RWPE2 (cell line): ENCODE results near the gene HAX1.
"Not testable (repeated sequence)": the region's sequence is repeated elsewhere in the genome, so short reads cannot be mapped to it uniquely, and the experiment has no call there.

Experiments
- ATAC-seq: fragments of 200-7000 bp; cut with Tn5 transposase; 3 replicates; pipeline ENCODE4 v1.9.1; 2021; ENCODE audit warnings: low read depth
- DNase-seq: peaks from one replicate; pipeline ENCODE4 v3.0.0-alpha.2; 2020; ENCODE audit warnings: low spot score
- H3K27ac ChIP-seq: fragments of 450-650 bp; 2 replicates; pipeline ENCODE4 v1.5.1; 2017; ENCODE audit warnings: mild to moderate bottlenecking; ENCODE audit not compliant: poor library complexity, severe bottlenecking
- H3K27me3 ChIP-seq: fragments of 250-450 bp; sonication (Bioruptor Pico); 2 replicates; pipeline ENCODE4 v1.5.1; 2021; ENCODE audit warnings: mild to moderate bottlenecking, moderate library complexity; ENCODE audit not compliant: insufficient read depth, poor library complexity, severe bottlenecking
- H3K36me3 ChIP-seq: fragments of 250-450 bp; sonication (Bioruptor Pico); 2 replicates; pipeline ENCODE4 v1.5.1; 2020; ENCODE audit warnings: low read depth, mild to moderate bottlenecking, moderate library complexity
- H3K4me1 ChIP-seq: fragments of 250-450 bp; sonication (Bioruptor Pico); 2 replicates; pipeline ENCODE4 v1.5.1; 2021; ENCODE audit warnings: mild to moderate bottlenecking, moderate library complexity; ENCODE audit not compliant: insufficient read depth, poor library complexity, severe bottlenecking
- H3K4me3 ChIP-seq: fragments of 250-450 bp; sonication (Bioruptor Pico); 2 replicates; pipeline ENCODE4 v1.5.1; 2021; ENCODE audit warnings: mild to moderate bottlenecking, moderate library complexity; ENCODE audit not compliant: severe bottlenecking
- H3K9me3 ChIP-seq: fragments of 250-450 bp; sonication (Bioruptor Pico); 2 replicates; pipeline ENCODE4 v1.5.1; 2021; ENCODE audit warnings: mild to moderate bottlenecking, moderate library complexity; ENCODE audit not compliant: severe bottlenecking
- CTCF ChIP-seq: fragments of 450-650 bp; IDR thresholded peaks from one replicate; pipeline ENCODE4 v1.5.1; 2017; ENCODE audit warnings: mild to moderate bottlenecking, moderate library complexity; ENCODE audit not compliant: poor library complexity, severe bottlenecking

HAX1 gene

GRCh38 chr1:154272217-154272998 lies at the start of gene HAX1:
TSS of gene HAX1 (plus strand) at chr1:154272629. CDS start at chr1:154272724, 95 bp downstream.
- H3K4me1 ChIP-seq: peaks cover 4% of the 10 kb centered on the region
- peaks cover 35% of the 10 kb centered on the region for H3K36me3 ChIP-seq
- peak within 1 kb of the TSS; percentile 99 for H3K4me3 ChIP-seq
- no peaks in the 10 kb centered on the region for H3K9me3 ChIP-seq
- peak; percentile 91 for ATAC-seq
- DNase-seq: peak; percentile 88
- no peaks in the 10 kb centered on the region for H3K27me3 ChIP-seq
- TF ChIP-seq CTCF: peak; percentile 92
- H3K27ac ChIP-seq: peak within 1 kb of the TSS; percentile 57

GRCh38 chr1:154222918-154223317 lies 49.5 kb upstream of the HAX1 start:
- H3K27me3 ChIP-seq: no peaks in the 10 kb centered on the region
- no peaks in the 10 kb centered on the region for H3K9me3 ChIP-seq
- no peak for TF ChIP-seq CTCF
- no peak for ATAC-seq
- H3K4me3 ChIP-seq: no peak overlapping the region
- H3K36me3 ChIP-seq: peaks cover 73% of the 10 kb centered on the region
- no peak overlapping the region for H3K27ac ChIP-seq
- peaks cover 25% of the 10 kb centered on the region for H3K4me1 ChIP-seq
- no peak for DNase-seq

GRCh38 chr1:154223621-154224020 lies 48.8 kb upstream of the HAX1 start:
- H3K9me3 ChIP-seq: no peaks in the 10 kb centered on the region
- no peak for DNase-seq
- TF ChIP-seq CTCF: no peak
- H3K4me3 ChIP-seq: no peak overlapping the region
- H3K4me1 ChIP-seq: peaks cover 20% of the 10 kb centered on the region
- no peak overlapping the region for H3K27ac ChIP-seq
- H3K36me3 ChIP-seq: peaks cover 72% of the 10 kb centered on the region
- H3K27me3 ChIP-seq: no peaks in the 10 kb centered on the region
- ATAC-seq: no peak

- Histone ChIP-seq H3K4me1 (peaks cover 14% of the 10 kb centered on the region), H3K4me3 (no peak overlapping the region), H3K27me3 (no peaks in the 10 kb centered on the region), H3K36me3 (peaks cover 78% of the 10 kb centered on the region), H3K27ac (no peak overlapping the region), H3K9me3 (no peaks in the 10 kb centered on the region)
- no peak for TF ChIP-seq CTCF
- ATAC-seq (no peak), DNase-seq (no peak)
These were observed 47.1 kb upstream of the HAX1 start for GRCh38 chr1:154225370-154225769.

- DNase-seq, H3K27me3 ChIP-seq, ATAC-seq, H3K27ac ChIP-seq, H3K4me1 ChIP-seq, H3K9me3 ChIP-seq, H3K4me3 ChIP-seq: not testable (repeated sequence)
- H3K36me3 ChIP-seq: peaks cover 96% of the 10 kb centered on the region
These were observed 41.3 kb upstream of the HAX1 start for GRCh38 chr1:154231112-154231511.

GRCh38 chr1:154233127-154233526 lies 39.3 kb upstream of the HAX1 start:
- H3K27ac ChIP-seq, H3K9me3 ChIP-seq, DNase-seq, H3K27me3 ChIP-seq, H3K4me1 ChIP-seq, ATAC-seq, H3K4me3 ChIP-seq: not testable (repeated sequence)
- peaks cover 98% of the 10 kb centered on the region for H3K36me3 ChIP-seq
